ENCODE measurements around the gene PTCD2. TPM values are rescaled to one million over a fixed set of nuclear protein-coding genes. Genes with fewer than 3 reads are reported as not detected.
A peak's percentile ranks its signal among the peaks of the same experiment; 100 is the strongest.

The PTCD2 gene
- total RNA-seq, 1 experiment from 2014 or later: 19.3 TPM

DNA sequence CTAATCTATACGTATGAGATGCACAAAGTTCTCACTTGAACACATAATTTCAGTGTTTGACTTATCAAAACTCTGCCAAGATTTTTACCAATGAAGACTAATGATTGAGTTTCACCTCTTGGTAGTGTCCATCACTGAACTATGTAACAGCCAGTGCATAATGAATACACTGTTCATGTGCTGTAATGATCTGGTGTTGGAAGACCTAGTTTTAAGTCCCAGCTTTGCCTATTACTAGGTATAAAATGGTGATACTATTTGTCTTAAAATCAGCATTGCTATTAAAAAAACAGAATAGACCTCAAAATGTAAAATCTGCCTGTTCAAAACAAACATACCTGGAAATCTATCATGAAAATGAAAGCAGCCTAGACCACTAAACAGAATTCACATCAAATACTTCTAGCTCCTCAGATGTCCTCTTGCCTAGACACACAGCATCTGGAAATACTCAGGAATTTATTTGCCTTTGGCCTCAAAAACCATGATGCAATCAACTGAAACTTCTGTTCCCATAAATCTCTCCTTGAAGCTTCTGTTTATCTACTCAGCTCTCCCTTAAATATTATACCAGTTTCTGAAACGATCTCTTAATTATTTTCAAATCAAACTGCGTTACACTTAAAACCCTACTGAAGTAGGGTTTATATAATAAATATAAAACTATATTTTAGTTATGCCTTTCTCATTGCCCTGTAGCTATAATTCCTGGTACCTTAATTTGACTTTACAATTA, 38.2 kb upstream of the PTCD2 start:
- no peak overlapping the region for H3K27ac ChIP-seq (ENCODE audit: low read depth, low read length)

GRCh38 chr5:72282878-72283277, 37.3 kb upstream of the PTCD2 start:
- POLR2A ChIA-PET: interaction anchor here (1.8 to 1.9 kb wide), 2 partner anchors 26 to 37 kb away, joined by 4 to 9 read pairs; partner anchors contain the start of genes MRPS27 and PTCD2
- Histone ChIP-seq H3K4me3 (replicated peaks in 1 of 2; ENCODE audit: low read depth in 1 of 2, low read length in 2 of 2) (no peak overlapping the region), H2AFZ (ENCODE audit: low read depth, low read length, poor library complexity, severe bottlenecking) (no peak overlapping the region), H3K9me3 (ENCODE audit: control insufficient read depth in 1 of 2, insufficient read depth in 1 of 2, low read depth in 1 of 2, low read length in 2 of 2) (no peaks in the 10 kb centered on the region), H3K4me2 (ENCODE audit: low read length) (no peak overlapping the region), H4K20me1 (ENCODE audit: insufficient read depth) (0 out of 2 replicates have a peak, but pooled peaks cover 3% of the 10 kb centered on the region), H3K9me2 (ENCODE audit: insufficient read depth) (no peaks in the 10 kb centered on the region), H3K27me3 (ENCODE audit: insufficient read depth, low read length) (no peaks in the 10 kb centered on the region), H3K79me2 (ENCODE audit: insufficient read depth, low read length) (peaks cover 39% of the 10 kb centered on the region), H3K4me1 (ENCODE audit: control insufficient read depth in 1 of 2, insufficient read depth in 2 of 2, low read length in 2 of 2) (peaks cover 0 to 5% of the 10 kb centered on the region in 2 experiments; a peak in 1 of 4 replicates), H3K27ac (ENCODE audit: low read depth, low read length) (no peak overlapping the region), H3K36me3 (ENCODE audit: control insufficient read depth in 1 of 2, insufficient read depth in 2 of 2, low read length in 2 of 2) (peaks cover 0 to 22% of the 10 kb centered on the region in 2 experiments; a peak in 2 of 4 replicates), H3K9ac (ENCODE audit: low read length) (no peak overlapping the region)
- BruUV-seq (replicated peaks): no TSS peak
- DNase-seq (ENCODE audit: low read depth, low spot score) (no peak), ATAC-seq (no peak)
- CTCF ChIA-PET: interaction anchor here (1.1 to 2.4 kb wide), 3 partner anchors 14 to 38 kb away, joined by 4 to 7 read pairs (median 6); no protein-coding TSS in a partner anchor
- RAD21 ChIA-PET (ENCODE audit: low non-redundant PET in 1 of 2, low total read pairs in 2 of 2, uncharacterized antibody in 2 of 2, unreplicated experiment in 2 of 2): no interaction called here
- intact Hi-C loops (cut with micrococcal nuclease): no loop called here
- TF ChIP-seq CBX3 (IDR thresholded peaks at IDR 0.05; ENCODE audit: low read depth): no peak
- TF ChIP-seq MAX (IDR thresholded peaks at IDR 0.05): no peak
- no peak for TF ChIP-seq SIN3A (IDR thresholded peaks at IDR 0.05; ENCODE audit: low read depth)
- no peak for TF ChIP-seq POLR2A (IDR thresholded peaks at IDR 0.05; ENCODE audit: borderline replicate concordance, extremely low read depth, insufficient read depth, insufficient read length)
- no peak for TF ChIP-seq REST (IDR thresholded peaks at IDR 0.05; ENCODE audit: low read depth)
- no peak for TF ChIP-seq JUND (IDR thresholded peaks at IDR 0.05)
- no peak for TF ChIP-seq POLR2AphosphoS5 (IDR thresholded peaks at IDR 0.05; ENCODE audit: low read depth, low read length)
- no peak for TF ChIP-seq EZH2phosphoT487 (IDR thresholded peaks at IDR 0.05; ENCODE audit: borderline replicate concordance)
- no peak for TF ChIP-seq YY1 (IDR thresholded peaks at IDR 0.05; ENCODE audit: extremely low read depth, insufficient replicate concordance, low read depth, low read length)
- no peak for TF ChIP-seq FOSL1 (IDR thresholded peaks at IDR 0.05; ENCODE audit: low read depth)

More for the DNA sequence above, 38.2 kb upstream of the PTCD2 start:
- Histone ChIP-seq H2AFZ (ENCODE audit: low read depth, low read length, poor library complexity, severe bottlenecking) (no peak overlapping the region), H3K36me3 (ENCODE audit: control insufficient read depth in 1 of 2, insufficient read depth in 2 of 2, low read length in 2 of 2) (peaks cover 0 to 27% of the 10 kb centered on the region in 2 experiments; a peak in 2 of 4 replicates), H3K79me2 (ENCODE audit: insufficient read depth, low read length) (peaks cover 37% of the 10 kb centered on the region), H4K20me1 (ENCODE audit: insufficient read depth) (0 out of 2 replicates have a peak, but pooled peaks cover 3% of the 10 kb centered on the region), H3K9me2 (ENCODE audit: insufficient read depth) (no peaks in the 10 kb centered on the region), H3K4me1 (ENCODE audit: control insufficient read depth in 1 of 2, insufficient read depth in 2 of 2, low read length in 2 of 2) (peaks cover 0 to 5% of the 10 kb centered on the region in 2 experiments; a peak in 1 of 4 replicates), H3K4me3 (replicated peaks in 1 of 2; ENCODE audit: low read depth in 1 of 2, low read length in 2 of 2) (no peak overlapping the region), H3K27me3 (ENCODE audit: insufficient read depth, low read length) (no peaks in the 10 kb centered on the region), H3K4me2 (ENCODE audit: low read length) (no peak overlapping the region), H3K9ac (ENCODE audit: low read length) (no peak overlapping the region), H3K9me3 (ENCODE audit: control insufficient read depth in 1 of 2, insufficient read depth in 1 of 2, low read depth in 1 of 2, low read length in 2 of 2) (no peaks in the 10 kb centered on the region)
- POLR2A ChIA-PET: interaction anchor here (1.8 to 1.9 kb wide), 2 partner anchors 26 to 38 kb away, joined by 4 to 9 read pairs; partner anchors contain the start of genes MRPS27 and PTCD2
- BruUV-seq (replicated peaks): TSS peak; percentile 91
- CTCF ChIA-PET: interaction anchor here (1.1 to 2.4 kb wide), 4 partner anchors 10 to 37 kb away, joined by 3 to 7 read pairs (median 5); no protein-coding TSS in a partner anchor
- DNase-seq (ENCODE audit: low read depth, low spot score) (peak; percentile 45), ATAC-seq (no peak)
- intact Hi-C loops (cut with micrococcal nuclease): no loop called here
- RAD21 ChIA-PET (ENCODE audit: low non-redundant PET in 1 of 2, low total read pairs in 2 of 2, uncharacterized antibody in 2 of 2, unreplicated experiment in 2 of 2): no interaction called here
- peak; percentile 56 for TF ChIP-seq POLR2AphosphoS5 (IDR thresholded peaks at IDR 0.05; ENCODE audit: low read depth, low read length)
- peak; percentile 82 for TF ChIP-seq CEBPB (IDR thresholded peaks at IDR 0.05; ENCODE audit: low read depth)
- peak; percentile 8 for TF ChIP-seq TCF7L2 (IDR thresholded peaks at IDR 0.05; ENCODE audit: borderline replicate concordance, extremely low read depth, insufficient read depth, insufficient read length)
- 0 out of 2 replicates have a peak, but pooled peaks have one; percentile 10 for TF ChIP-seq ELF1 (IDR thresholded peaks at IDR 0.05; ENCODE audit: borderline replicate concordance, low read depth)
- TF ChIP-seq, protein P1, sequence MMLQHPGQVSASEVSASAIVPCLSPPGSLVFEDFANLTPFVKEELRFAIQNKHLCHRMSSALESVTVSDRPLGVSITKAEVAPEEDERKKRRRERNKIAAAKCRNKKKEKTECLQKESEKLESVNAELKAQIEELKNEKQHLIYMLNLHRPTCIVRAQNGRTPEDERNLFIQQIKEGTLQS (IDR thresholded peaks at IDR 0.05): no peak

Measured in HCT116 (cell line).